Chondrocyte (in vitro differentiated cells): ENCODE results near the gene CTSS. TPM values are rescaled to one million over a fixed set of nuclear protein-coding genes. Genes with fewer than 3 reads are reported as not detected.
"Not testable (repeated sequence)": the region's sequence is repeated elsewhere in the genome, so short reads cannot be mapped to it uniquely, and the experiment has no call there.

Experiments used
- DNase-seq: peaks from one replicate; pipeline ENCODE4 v3.0.0; 2021; ENCODE audit warnings: mixed read lengths, low spot score
- H3K27ac Mint-ChIP-seq: one replicate; pipeline ENCODE4 v1.8.0; 2021; ENCODE audit warnings: mild to moderate bottlenecking, moderate library complexity, mixed read lengths; ENCODE audit not compliant: unreplicated experiment
- H3K27me3 Mint-ChIP-seq: 2 replicates; pipeline ENCODE4 v1.8.0; 2021; ENCODE audit warnings: low read depth, mixed read lengths
- H3K36me3 Mint-ChIP-seq: 2 replicates; pipeline ENCODE4 v1.8.0; 2021; ENCODE audit warnings: low read depth, mixed read lengths
- H3K4me1 Mint-ChIP-seq: 2 replicates; pipeline ENCODE4 v1.8.0; 2021; ENCODE audit warnings: low read depth, mild to moderate bottlenecking, mixed read lengths
- H3K4me3 Mint-ChIP-seq: one replicate; pipeline ENCODE4 v1.8.0; 2021; ENCODE audit warnings: mild to moderate bottlenecking, moderate library complexity, mixed read lengths; ENCODE audit not compliant: unreplicated experiment
- H3K9me3 Mint-ChIP-seq: 2 replicates; pipeline ENCODE4 v1.8.0; 2021; ENCODE audit warnings: low read depth, mixed read lengths
- CTCF ChIP-seq: fragments of 200-600 bp; sonication (generic); IDR thresholded peaks from 2 replicates; pipeline ENCODE4 v1.5.0; 2021; ENCODE audit warnings: antibody characterized with exemption, mild to moderate bottlenecking, moderate library complexity
- total RNA-seq: library from RNA; stranded (reverse); gene quantifications from 3 replicates; pipeline ENCODE4 v1.2.1, GENCODE V29; 2021

The CTSS gene
- total RNA-seq, 1 donor from 2014 or later, result 1.5 TPM

GRCh38 chr1:150720703-150721102, 44.9 kb downstream of the CTSS start, which contains the start of gene HORMAD1:
Gene HORMAD1, minus strand, starts transcription at chr1:150720895. Its CDS starts 1,390 bp downstream, at chr1:150719505.
- no peak for DNase-seq
- TF ChIP-seq CTCF, result no peak
- Mint-ChIP-seq H3K9me3 (peaks cover 8% of the 10 kb centered on the region), H3K4me1 (no peaks in the 10 kb centered on the region), H3K36me3 (no peaks in the 10 kb centered on the region), H3K27ac (no peak within 1 kb of the TSS), H3K4me3 (no peak within 1 kb of the TSS), H3K27me3 (no peaks in the 10 kb centered on the region)

GRCh38 chr1:150720098-150720497, 45.5 kb downstream of the CTSS start:
- no peak for TF ChIP-seq CTCF
- H3K27me3 Mint-ChIP-seq, result no peaks in the 10 kb centered on the region
- H3K4me3 Mint-ChIP-seq, result no peak overlapping the region
- no peak for DNase-seq
- H3K9me3 Mint-ChIP-seq, result peaks cover 8% of the 10 kb centered on the region
- no peaks in the 10 kb centered on the region for H3K36me3 Mint-ChIP-seq
- H3K4me1 Mint-ChIP-seq, result no peaks in the 10 kb centered on the region
- H3K27ac Mint-ChIP-seq, result no peak overlapping the region

DNA sequence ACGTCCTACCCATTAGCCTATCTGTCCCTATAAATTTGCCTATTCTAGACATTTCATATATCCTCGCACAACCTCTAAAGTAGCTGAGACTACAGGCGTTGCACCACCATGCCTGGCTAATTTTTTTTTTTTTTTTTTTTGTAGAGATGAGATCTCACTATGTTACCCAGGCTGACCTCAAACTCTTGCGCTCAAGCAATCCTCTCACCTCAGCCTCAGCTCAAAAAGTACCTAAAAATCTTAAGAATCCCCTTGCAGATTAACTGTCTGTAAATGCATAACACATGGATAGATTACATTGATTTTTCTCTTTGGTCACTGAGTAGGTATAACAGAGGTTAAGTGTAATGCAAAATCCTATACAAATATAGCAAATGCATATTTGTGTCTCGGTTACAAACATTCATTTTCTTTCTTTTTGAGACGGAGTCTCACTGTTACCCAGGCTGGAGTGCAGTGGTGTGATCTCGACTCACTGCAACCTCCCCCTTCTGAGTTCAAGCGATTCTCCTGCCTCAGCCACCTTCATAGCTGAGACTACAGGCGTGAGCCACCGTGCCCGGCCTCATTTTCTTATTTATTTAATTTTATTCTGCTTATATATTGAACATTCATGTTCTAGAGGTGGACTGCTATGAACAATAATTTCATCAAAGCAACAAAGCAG, 47.2 kb downstream of the CTSS start:
- Mint-ChIP-seq H3K27me3 (no peaks in the 10 kb centered on the region), H3K4me1 (no peaks in the 10 kb centered on the region), H3K36me3 (no peaks in the 10 kb centered on the region), H3K9me3 (peaks cover 5% of the 10 kb centered on the region), H3K27ac (no peak overlapping the region), H3K4me3 (no peak overlapping the region)
- no peak for DNase-seq
- no peak for TF ChIP-seq CTCF

- H3K4me3 Mint-ChIP-seq, H3K9me3 Mint-ChIP-seq, H3K36me3 Mint-ChIP-seq, DNase-seq, H3K27me3 Mint-ChIP-seq, H3K27ac Mint-ChIP-seq, H3K4me1 Mint-ChIP-seq: not testable (repeated sequence)
Measured at GRCh38 chr1:150709031-150709430, 56.5 kb downstream of the CTSS start.

DNA sequence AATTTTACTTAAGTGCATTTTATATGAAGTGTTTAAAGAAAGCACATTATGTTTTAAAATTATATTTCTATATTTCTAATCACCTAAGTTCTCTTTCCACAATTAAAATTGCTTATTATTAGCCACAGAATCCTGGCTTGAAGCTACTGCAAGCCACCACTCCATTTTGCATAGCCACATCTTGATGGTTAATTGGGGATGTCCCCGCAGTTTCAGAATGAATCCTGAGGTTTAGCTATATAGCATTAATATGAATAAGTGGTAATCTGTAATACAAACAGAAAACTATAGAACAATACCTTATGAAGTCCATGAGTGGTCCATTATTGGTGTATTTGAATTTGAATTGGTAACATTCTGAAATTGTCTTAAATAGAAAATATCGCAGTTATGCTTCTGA, 57.0 kb downstream of the CTSS start:
- Mint-ChIP-seq H3K4me1 (no peaks in the 10 kb centered on the region), H3K9me3 (no peaks in the 10 kb centered on the region), H3K27me3 (peaks cover 3% of the 10 kb centered on the region), H3K27ac (no peak overlapping the region), H3K36me3 (no peaks in the 10 kb centered on the region), H3K4me3 (no peak overlapping the region)
- no peak for TF ChIP-seq CTCF
- no peak for DNase-seq

DNA sequence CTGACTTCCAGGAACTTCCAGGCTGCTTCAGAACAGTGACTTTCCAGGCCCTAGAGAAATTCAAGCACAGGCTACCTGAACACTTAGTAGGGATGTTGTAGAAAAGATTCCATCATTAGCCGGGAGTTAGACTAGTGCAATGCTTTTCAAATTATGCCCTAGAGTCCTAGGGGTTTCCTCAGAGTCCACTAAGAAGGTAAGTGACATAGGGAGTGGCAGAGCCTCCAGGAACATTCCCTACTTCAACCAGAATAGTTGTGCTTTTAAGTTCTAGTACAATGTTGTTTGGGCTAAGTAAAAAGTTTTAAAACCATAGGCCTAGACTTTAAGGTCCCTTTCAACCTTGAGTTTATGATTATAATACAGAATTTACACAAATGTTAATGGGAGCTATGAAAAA, 59.5 kb downstream of the CTSS start:
- no peak for DNase-seq

More for the DNA sequence above, 59.5 kb downstream of the CTSS start:
- no peaks in the 10 kb centered on the region for H3K36me3 Mint-ChIP-seq
- peaks cover 14% of the 10 kb centered on the region for H3K27me3 Mint-ChIP-seq
- H3K4me3 Mint-ChIP-seq, result no peak overlapping the region
- H3K27ac Mint-ChIP-seq, result no peak overlapping the region
- no peaks in the 10 kb centered on the region for H3K9me3 Mint-ChIP-seq
- no peaks in the 10 kb centered on the region for H3K4me1 Mint-ChIP-seq
- no peak for TF ChIP-seq CTCF
